Measurements from ENCODE around the gene GALNS. TPM values are rescaled to one million over a fixed set of nuclear protein-coding genes. Genes with fewer than 3 reads are reported as not detected.

The GALNS gene
- total and polyA plus RNA-seq, 2 of the 13 experiments (the other 11 are each of a cell fraction or from before 2014, with no cell fraction given), result 9.2 to 9.8 TPM

DNA sequence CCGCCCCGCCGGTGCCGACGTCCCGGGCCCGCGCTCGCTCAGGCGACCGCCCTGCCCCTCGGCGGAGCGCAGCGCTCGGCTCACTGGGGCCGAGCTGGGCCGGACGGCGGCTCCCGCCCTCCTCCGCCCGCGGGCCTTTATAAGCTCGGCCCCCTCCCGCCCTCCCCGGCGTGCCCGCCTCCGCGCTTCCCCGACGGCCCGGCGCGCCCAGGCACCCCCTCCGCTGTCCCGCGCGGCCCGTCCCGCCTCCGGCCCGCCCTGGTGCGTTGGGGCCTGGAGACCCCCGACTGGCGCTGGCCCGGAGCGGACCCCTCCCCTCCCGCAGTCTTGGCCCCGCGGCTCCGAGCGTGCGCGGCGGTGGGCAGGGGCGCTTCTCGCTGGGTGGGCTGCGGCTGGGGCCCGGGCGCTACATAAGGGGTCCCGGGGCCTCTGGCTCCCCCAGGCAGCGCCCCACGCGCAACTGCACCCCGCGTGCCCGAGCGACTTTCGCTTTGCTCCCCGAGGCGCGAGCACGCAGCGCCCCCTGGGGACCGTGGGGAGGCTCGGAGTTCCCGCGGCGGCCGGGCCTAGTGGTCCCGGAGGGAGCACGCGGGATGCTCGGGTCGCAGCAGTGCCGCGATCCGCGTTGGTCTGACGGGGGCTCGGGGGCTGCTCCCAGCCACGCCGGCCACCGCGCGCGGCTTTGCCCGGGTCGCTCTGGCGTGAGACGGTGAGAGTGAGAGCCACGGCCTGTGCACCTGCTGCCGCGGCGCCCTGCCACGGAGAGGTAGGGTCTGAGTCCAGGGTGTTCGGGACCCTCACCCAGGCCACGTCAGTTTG, 71.4 kb downstream of the GALNS start, which contains the start of gene PIEZO1 (continued):
- TF ChIP-seq, protein P1, sequence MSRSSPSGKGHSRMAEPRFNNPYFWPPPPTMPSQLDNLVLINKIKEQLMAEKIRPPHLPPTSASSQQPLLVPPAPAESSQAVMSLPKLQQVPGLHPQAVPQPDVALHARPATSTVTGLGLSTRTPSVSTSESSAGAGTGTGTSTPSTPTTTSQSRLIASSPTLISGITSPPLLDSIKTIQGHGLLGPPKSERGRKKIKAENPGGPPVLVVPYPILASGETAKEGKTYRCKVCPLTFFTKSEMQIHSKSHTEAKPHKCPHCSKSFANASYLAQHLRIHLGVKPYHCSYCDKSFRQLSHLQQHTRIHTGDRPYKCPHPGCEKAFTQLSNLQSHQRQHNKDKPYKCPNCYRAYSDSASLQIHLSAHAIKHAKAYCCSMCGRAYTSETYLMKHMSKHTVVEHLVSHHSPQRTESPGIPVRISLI (CRISPR knock-in tag; IDR thresholded peaks at IDR 0.05; ENCODE audit: borderline replicate concordance), result no peak; the same call in 1 of the 2 replicates
- TF ChIP-seq RXRB (CRISPR knock-in tag; IDR thresholded peaks at IDR 0.05; ENCODE audit: borderline replicate concordance) (peak; percentile 43; the same call in 1 of the 2 replicates), BRD4 (CRISPR knock-in tag; IDR thresholded peaks at IDR 0.05) (no peak; the same call in 1 of the 2 replicates), MLLT10 (CRISPR knock-in tag; IDR thresholded peaks at IDR 0.05) (no peak), ELF3 (CRISPR knock-in tag; IDR thresholded peaks at IDR 0.05) (peak; percentile 62), ZNF20 (CRISPR knock-in tag; IDR thresholded peaks at IDR 0.05) (no peak), ZNF549 (CRISPR knock-in tag; IDR thresholded peaks at IDR 0.05) (no peak), ARID3A (IDR thresholded peaks at IDR 0.05; ENCODE audit: low read depth, low read length) (no peak), JARID2 (CRISPR knock-in tag; IDR thresholded peaks at IDR 0.05; ENCODE audit: insufficient replicate concordance) (no peak), ZSCAN25 (CRISPR knock-in tag; IDR thresholded peaks at IDR 0.05) (peak; percentile 87), TEAD3 (CRISPR knock-in tag; optimal IDR thresholded peaks at IDR 0.05; ENCODE audit: borderline replicate concordance) (peak; percentile 51), PATZ1 (CRISPR knock-in tag; IDR thresholded peaks at IDR 0.05) (peak; percentile 73), HOXA5 (CRISPR knock-in tag; IDR thresholded peaks at IDR 0.05) (peak; percentile 61; the same call in 1 of the 2 replicates), PRDM15 (CRISPR knock-in tag; IDR thresholded peaks at IDR 0.05) (no peak)
- TF ChIP-seq, protein P2, sequence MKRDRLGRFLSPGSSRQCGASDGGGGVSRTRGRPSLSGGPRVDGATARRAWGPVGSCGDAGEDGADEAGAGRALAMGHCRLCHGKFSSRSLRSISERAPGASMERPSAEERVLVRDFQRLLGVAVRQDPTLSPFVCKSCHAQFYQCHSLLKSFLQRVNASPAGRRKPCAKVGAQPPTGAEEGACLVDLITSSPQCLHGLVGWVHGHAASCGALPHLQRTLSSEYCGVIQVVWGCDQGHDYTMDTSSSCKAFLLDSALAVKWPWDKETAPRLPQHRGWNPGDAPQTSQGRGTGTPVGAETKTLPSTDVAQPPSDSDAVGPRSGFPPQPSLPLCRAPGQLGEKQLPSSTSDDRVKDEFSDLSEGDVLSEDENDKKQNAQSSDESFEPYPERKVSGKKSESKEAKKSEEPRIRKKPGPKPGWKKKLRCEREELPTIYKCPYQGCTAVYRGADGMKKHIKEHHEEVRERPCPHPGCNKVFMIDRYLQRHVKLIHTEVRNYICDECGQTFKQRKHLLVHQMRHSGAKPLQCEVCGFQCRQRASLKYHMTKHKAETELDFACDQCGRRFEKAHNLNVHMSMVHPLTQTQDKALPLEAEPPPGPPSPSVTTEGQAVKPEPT (CRISPR knock-in tag; IDR thresholded peaks at IDR 0.05; ENCODE audit: low read depth), result 0 out of 2 replicates have a peak, but pooled peaks have one; percentile 51
- TF ChIP-seq, protein P3, sequence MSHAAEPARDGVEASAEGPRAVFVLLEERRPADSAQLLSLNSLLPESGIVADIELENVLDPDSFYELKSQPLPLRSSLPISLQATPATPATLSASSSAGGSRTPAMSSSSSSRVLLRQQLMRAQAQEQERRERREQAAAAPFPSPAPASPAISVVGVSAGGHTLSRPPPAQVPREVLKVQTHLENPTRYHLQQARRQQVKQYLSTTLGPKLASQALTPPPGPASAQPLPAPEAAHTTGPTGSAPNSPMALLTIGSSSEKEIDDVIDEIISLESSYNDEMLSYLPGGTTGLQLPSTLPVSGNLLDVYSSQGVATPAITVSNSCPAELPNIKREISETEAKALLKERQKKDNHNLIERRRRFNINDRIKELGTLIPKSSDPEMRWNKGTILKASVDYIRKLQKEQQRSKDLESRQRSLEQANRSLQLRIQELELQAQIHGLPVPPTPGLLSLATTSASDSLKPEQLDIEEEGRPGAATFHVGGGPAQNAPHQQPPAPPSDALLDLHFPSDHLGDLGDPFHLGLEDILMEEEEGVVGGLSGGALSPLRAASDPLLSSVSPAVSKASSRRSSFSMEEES (CRISPR knock-in tag; IDR thresholded peaks at IDR 0.05), result peak; percentile 49; the same call in 1 of the 2 replicates
